ENCODE data around the gene TMEM270.
"Not testable (repeated sequence)": the region's sequence is repeated elsewhere in the genome, so short reads cannot be mapped to it uniquely, and the experiment has no call there.

The TMEM270 gene

GRCh38 chr7:73864981-73865711, 4.2 kb downstream of the TMEM270 start:
- no peak for FAIRE-seq

GRCh38 chr7:73865738-73866445, 4.9 kb downstream of the TMEM270 start:
- FAIRE-seq, result no peak

- no peak for FAIRE-seq
These were observed 5.4 kb downstream of the TMEM270 start for GRCh38 chr7:73866446-73866767.

GRCh38 chr7:73869011-73869798, 8.2 kb downstream of the TMEM270 start:
- FAIRE-seq, result no peak

- no peak for FAIRE-seq
These were observed 9.1 kb downstream of the TMEM270 start for GRCh38 chr7:73870041-73870492.

GRCh38 chr7:73871163-73872011, 10.4 kb downstream of the TMEM270 start:
- no peak for FAIRE-seq

- no peak for FAIRE-seq
These were observed 11.3 kb downstream of the TMEM270 start for GRCh38 chr7:73872056-73872908.

- FAIRE-seq, result no peak
These were observed 15.4 kb downstream of the TMEM270 start for GRCh38 chr7:73876361-73876760.

GRCh38 chr7:73876973-73877372, 16.0 kb downstream of the TMEM270 start:
- FAIRE-seq, result no peak

GRCh38 chr7:73879977-73880681, 19.2 kb downstream of the TMEM270 start:
- no peak for FAIRE-seq

GRCh38 chr7:73880755-73881328, 19.9 kb downstream of the TMEM270 start:
- no peak for FAIRE-seq

- no peak for FAIRE-seq
These were observed 20.5 kb downstream of the TMEM270 start for GRCh38 chr7:73881352-73882046.

GRCh38 chr7:73882047-73882402, 21.1 kb downstream of the TMEM270 start:
- FAIRE-seq, result no peak

- FAIRE-seq, result not testable (repeated sequence)
These were observed 24.0 kb downstream of the TMEM270 start for GRCh38 chr7:73884867-73885422.

- FAIRE-seq, result no peak
These were observed 24.5 kb downstream of the TMEM270 start for GRCh38 chr7:73885433-73885974.

GRCh38 chr7:73885975-73886798, 25.2 kb downstream of the TMEM270 start:
- FAIRE-seq, result no peak

GRCh38 chr7:73887762-73888161, 26.8 kb downstream of the TMEM270 start:
- no peak for FAIRE-seq

- no peak for FAIRE-seq
These were observed 28.0 kb downstream of the TMEM270 start for GRCh38 chr7:73888959-73889358.
